ENCODE measurements around the gene SSH2. TPM values are rescaled to one million over a fixed set of nuclear protein-coding genes. Genes with fewer than 3 reads are reported as not detected.

Gene SSH2
- polyA plus RNA-seq, 1 of the 3 experiments (the other 2 are of a cell fraction) = 8.8 TPM

DNA sequence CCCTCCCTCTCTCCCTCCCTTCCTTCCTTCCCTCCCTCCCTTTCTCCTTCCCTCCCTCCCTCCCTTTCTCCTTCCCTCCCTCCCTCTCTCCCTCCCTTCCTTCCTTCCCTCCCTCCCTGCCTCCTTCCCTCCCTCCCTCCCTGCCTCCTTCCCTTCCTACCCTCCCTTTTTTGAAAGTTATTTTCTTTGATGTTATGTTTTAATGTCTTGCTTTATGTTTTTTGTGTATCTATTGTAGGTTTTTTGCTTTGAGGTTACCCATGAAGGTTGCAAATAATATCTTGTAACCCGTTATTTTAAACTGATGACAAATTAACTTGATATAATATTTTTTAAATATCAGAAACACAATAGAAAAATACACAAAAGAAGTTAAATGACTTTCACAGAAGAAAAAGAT lies 96.2 kb downstream of the SSH2 start:
- POLR2A ChIA-PET = no interaction called here

DNA sequence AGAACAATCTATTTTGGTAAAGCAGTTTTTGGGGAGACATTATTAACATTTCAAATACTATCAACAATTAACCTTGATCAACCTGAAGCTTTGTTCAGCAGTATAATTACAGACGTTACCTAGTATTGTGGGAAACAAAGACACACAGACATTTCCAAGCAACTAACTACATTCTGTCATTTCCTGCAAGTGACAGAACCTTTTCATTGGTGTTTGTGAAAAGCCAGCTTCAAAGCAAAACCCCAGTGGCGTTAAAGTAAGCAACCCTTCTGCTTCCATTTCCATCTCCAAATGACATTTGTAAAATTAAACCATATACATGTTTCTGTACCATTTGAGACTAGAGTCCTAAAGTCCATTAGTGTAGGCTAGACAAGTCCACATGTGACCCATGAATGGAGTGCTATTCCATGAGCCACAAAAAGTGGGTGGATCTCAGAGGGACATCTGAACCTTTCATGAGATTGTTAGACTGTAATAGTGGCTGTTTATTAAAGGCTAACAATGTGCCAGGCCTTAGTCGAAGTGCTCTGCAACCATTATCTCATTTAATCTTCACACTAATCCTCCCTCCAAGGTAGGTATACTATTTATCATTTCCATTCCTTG lies 101.2 kb downstream of the SSH2 start:
- no peak overlapping the region for H2AFZ ChIP-seq (ENCODE audit: low read depth)
- H3K27ac ChIP-seq (ENCODE audit: low read depth in 2 of 2, low read length in 1 of 2) = no peak overlapping the region
- POLR2A ChIA-PET = no interaction called here
- H3K4me3 ChIP-seq (ENCODE audit: low read depth in 2 of 2, low read length in 1 of 2) = no peak overlapping the region
- no peaks in the 10 kb centered on the region for H3K27me3 ChIP-seq (ENCODE audit: insufficient read depth)
- H3K4me2 ChIP-seq = no peak overlapping the region
- H3K9me2 ChIP-seq = no peaks in the 10 kb centered on the region
- H3K9me3 ChIP-seq = no peaks in the 10 kb centered on the region
- no peaks in the 10 kb centered on the region for H3K36me3 ChIP-seq (replicated peaks in 1 of 2; ENCODE audit: control insufficient read depth in 1 of 2, insufficient read depth in 2 of 2, low read length in 1 of 2)
- DNase-seq = no peak
- H3K79me2 ChIP-seq (ENCODE audit: insufficient read depth) = no peaks in the 10 kb centered on the region
- H3F3A ChIP-seq (replicated peaks; ENCODE audit: insufficient read depth) = no peaks in the 10 kb centered on the region
- no peaks in the 10 kb centered on the region for H4K20me1 ChIP-seq (ENCODE audit: insufficient read depth)
- CTCF ChIA-PET = interaction anchor here (0.6 to 3.5 kb wide), 6 partner anchors 9 to 265 kb away, joined by 3 to 18 read pairs (median 3); no protein-coding TSS in a partner anchor
- 97% methylated on average over 3 of the region's 3 CpGs for WGBS (ENCODE audit: low lambda C conversion rate)
- TF ChIP-seq SMC3 (IDR thresholded peaks at IDR 0.05; ENCODE audit: low read depth, low read length) = no peak
- TF ChIP-seq, protein P1, sequence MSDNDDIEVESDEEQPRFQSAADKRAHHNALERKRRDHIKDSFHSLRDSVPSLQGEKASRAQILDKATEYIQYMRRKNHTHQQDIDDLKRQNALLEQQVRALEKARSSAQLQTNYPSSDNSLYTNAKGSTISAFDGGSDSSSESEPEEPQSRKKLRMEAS (IDR thresholded peaks at IDR 0.05; ENCODE audit: low read depth) = no peak
- TF ChIP-seq NFIC (IDR thresholded peaks at IDR 0.05; ENCODE audit: borderline replicate concordance) = no peak
- TF ChIP-seq IRF3 (IDR thresholded peaks at IDR 0.05; ENCODE audit: low read depth, low read length) = no peak
- TF ChIP-seq NRF1 (IDR thresholded peaks at IDR 0.05; ENCODE audit: low read depth, low read length) = no peak
- no peak for TF ChIP-seq CHD2 (IDR thresholded peaks at IDR 0.05; ENCODE audit: low read length, partially characterized antibody)
- TF ChIP-seq TAF1 (IDR thresholded peaks at IDR 0.05; ENCODE audit: borderline replicate concordance, low read depth, low read length) = no peak
- no peak for TF ChIP-seq GATA2 (CRISPR knock-in tag; IDR thresholded peaks at IDR 0.05)
- TF ChIP-seq EZH2phosphoT487 (IDR thresholded peaks at IDR 0.05; ENCODE audit: borderline replicate concordance, low read depth) = no peak
- no peak for TF ChIP-seq RAD21 (IDR thresholded peaks at IDR 0.05; ENCODE audit: low read length)
- TF ChIP-seq, protein P2, sequence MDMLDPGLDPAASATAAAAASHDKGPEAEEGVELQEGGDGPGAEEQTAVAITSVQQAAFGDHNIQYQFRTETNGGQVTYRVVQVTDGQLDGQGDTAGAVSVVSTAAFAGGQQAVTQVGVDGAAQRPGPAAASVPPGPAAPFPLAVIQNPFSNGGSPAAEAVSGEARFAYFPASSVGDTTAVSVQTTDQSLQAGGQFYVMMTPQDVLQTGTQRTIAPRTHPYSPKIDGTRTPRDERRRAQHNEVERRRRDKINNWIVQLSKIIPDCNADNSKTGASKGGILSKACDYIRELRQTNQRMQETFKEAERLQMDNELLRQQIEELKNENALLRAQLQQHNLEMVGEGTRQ (IDR thresholded peaks at IDR 0.05; ENCODE audit: borderline replicate concordance, low read depth, low read length) = no peak
- TF ChIP-seq EP300 (IDR thresholded peaks at IDR 0.05; ENCODE audit: borderline replicate concordance in 1 of 2, low read depth in 1 of 2, low read length in 1 of 2) = no peak
- TF ChIP-seq TCF12 (IDR thresholded peaks at IDR 0.05) = no peak
- TF ChIP-seq, protein P3, sequence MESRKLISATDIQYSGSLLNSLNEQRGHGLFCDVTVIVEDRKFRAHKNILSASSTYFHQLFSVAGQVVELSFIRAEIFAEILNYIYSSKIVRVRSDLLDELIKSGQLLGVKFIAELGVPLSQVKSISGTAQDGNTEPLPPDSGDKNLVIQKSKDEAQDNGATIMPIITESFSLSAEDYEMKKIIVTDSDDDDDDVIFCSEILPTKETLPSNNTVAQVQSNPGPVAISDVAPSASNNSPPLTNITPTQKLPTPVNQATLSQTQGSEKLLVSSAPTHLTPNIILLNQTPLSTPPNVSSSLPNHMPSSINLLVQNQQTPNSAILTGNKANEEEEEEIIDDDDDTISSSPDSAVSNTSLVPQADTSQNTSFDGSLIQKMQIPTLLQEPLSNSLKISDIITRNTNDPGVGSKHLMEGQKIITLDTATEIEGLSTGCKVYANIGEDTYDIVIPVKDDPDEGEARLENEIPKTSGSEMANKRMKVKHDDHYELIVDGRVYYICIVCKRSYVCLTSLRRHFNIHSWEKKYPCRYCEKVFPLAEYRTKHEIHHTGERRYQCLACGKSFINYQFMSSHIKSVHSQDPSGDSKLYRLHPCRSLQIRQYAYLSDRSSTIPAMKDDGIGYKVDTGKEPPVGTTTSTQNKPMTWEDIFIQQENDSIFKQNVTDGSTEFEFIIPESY (IDR thresholded peaks at IDR 0.05; ENCODE audit: borderline replicate concordance, low read depth) = no peak
- no peak for TF ChIP-seq YY1 (IDR thresholded peaks at IDR 0.05; ENCODE audit: low read depth)
- no peak overlapping the region for H3K9ac ChIP-seq
- H3K4me1 ChIP-seq (ENCODE audit: control insufficient read depth in 1 of 2, insufficient read depth in 2 of 2, low read depth in 1 of 2, low read length in 1 of 2) = peaks cover 0 to 4% of the 10 kb centered on the region in 2 experiments; a peak in 1 of 4 replicates

More for the DNA sequence above, 96.2 kb downstream of the SSH2 start:
- Histone ChIP-seq H3F3A (replicated peaks; ENCODE audit: insufficient read depth) (no peaks in the 10 kb centered on the region), H2AFZ (ENCODE audit: low read depth) (no peak overlapping the region), H3K36me3 (replicated peaks in 1 of 2; ENCODE audit: control insufficient read depth in 1 of 2, insufficient read depth in 2 of 2, low read length in 1 of 2) (no peaks in the 10 kb centered on the region), H3K27ac (ENCODE audit: low read depth in 2 of 2, low read length in 1 of 2) (no peak overlapping the region), H3K79me2 (ENCODE audit: insufficient read depth) (no peaks in the 10 kb centered on the region), H3K4me1 (ENCODE audit: control insufficient read depth in 1 of 2, insufficient read depth in 2 of 2, low read depth in 1 of 2, low read length in 1 of 2) (peaks cover 3 to 7% of the 10 kb centered on the region in 2 experiments; a peak in 2 of 4 replicates), H3K9ac (no peak overlapping the region), H3K4me3 (ENCODE audit: low read depth in 2 of 2, low read length in 1 of 2) (no peak overlapping the region), H3K4me2 (no peak overlapping the region), H4K20me1 (ENCODE audit: insufficient read depth) (no peaks in the 10 kb centered on the region), H3K9me2 (no peaks in the 10 kb centered on the region), H3K27me3 (ENCODE audit: insufficient read depth) (no peaks in the 10 kb centered on the region), H3K9me3 (no peaks in the 10 kb centered on the region)
- WGBS (ENCODE audit: low lambda C conversion rate) = 95% methylated on average over 1 of the region's 1 CpG
- CTCF ChIA-PET = no interaction called here
- TF ChIP-seq, protein P3 (IDR thresholded peaks at IDR 0.05; ENCODE audit: borderline replicate concordance, low read depth) = no peak
- DNase-seq = no peak

Data from SK-N-SH (cell line).